Measurements from ENCODE around the gene SDK1.

SDK1 gene

DNA sequence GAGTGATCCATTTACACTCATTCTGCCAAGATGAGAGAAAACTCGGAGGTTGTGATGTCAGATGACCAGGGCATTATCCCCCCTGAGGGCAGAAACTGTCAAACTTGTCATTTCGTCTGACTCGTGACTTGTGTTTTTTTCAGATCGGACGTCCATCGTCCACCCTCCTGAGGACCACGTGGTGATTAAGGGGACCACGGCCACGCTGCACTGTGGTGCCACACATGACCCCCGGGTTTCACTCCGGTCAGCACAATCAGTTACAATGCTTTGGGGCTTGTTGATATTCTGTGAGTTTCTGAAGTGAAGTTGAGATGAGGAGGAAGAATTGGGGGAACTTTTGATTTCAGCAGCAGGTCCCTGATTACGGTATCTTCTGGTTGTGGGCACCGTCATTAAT, 670.3 kb downstream of the SDK1 start:
- H3K4me3 ChIP-seq (ENCODE audit: low read length) = no peak overlapping the region
- no peak for DNase-seq (ENCODE audit: low read depth)
- TF ChIP-seq, protein P1, sequence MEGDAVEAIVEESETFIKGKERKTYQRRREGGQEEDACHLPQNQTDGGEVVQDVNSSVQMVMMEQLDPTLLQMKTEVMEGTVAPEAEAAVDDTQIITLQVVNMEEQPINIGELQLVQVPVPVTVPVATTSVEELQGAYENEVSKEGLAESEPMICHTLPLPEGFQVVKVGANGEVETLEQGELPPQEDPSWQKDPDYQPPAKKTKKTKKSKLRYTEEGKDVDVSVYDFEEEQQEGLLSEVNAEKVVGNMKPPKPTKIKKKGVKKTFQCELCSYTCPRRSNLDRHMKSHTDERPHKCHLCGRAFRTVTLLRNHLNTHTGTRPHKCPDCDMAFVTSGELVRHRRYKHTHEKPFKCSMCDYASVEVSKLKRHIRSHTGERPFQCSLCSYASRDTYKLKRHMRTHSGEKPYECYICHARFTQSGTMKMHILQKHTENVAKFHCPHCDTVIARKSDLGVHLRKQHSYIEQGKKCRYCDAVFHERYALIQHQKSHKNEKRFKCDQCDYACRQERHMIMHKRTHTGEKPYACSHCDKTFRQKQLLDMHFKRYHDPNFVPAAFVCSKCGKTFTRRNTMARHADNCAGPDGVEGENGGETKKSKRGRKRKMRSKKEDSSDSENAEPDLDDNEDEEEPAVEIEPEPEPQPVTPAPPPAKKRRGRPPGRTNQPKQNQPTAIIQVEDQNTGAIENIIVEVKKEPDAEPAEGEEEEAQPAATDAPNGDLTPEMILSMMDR (IDR thresholded peaks at IDR 0.05; ENCODE audit: insufficient read depth, low read depth, low read length, missing control alignments) = no peak

DNA sequence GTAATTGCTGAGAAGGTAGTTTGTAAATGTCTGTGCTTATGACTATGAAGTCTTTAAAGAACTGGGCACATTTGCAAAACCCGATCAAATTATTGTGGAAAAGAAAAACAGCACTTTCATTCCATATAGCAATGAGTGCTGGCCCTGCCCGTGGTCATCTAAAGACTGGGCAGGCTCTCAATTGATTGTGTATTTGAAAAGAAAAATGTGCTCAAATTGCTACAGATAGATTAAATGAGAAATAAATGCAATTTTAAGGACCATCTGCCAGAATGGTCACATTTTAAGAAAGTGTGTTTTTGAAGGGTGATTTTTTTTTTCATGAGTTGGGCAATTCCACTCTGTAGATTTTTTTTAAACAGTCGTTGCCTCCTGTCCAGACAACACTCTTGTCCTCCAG, 672.2 kb downstream of the SDK1 start:
- DNase-seq (ENCODE audit: low read depth) = no peak
- no peak overlapping the region for H3K4me3 ChIP-seq (ENCODE audit: low read length)
- TF ChIP-seq, protein P1 (IDR thresholded peaks at IDR 0.05; ENCODE audit: insufficient read depth, low read depth, low read length, missing control alignments) = no peak

DNA sequence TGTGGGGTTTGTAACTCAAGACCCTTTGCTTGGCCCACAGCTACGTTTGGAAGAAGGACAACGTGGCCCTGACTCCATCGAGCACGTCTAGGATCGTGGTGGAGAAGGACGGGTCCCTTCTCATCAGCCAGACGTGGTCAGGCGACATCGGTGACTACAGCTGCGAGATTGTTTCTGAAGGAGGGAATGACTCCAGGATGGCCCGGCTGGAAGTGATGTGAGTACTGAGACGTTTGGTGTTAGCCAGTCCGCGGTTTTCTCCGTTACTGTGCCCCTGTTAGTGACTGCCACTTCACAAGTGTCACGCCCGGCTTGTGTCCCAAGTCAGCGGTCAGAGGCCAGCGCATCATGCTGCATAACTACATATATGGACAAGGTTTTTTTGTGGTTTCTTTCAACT, 673.3 kb downstream of the SDK1 start:
- TF ChIP-seq, protein P1 (IDR thresholded peaks at IDR 0.05; ENCODE audit: insufficient read depth, low read depth, low read length, missing control alignments) = no peak
- DNase-seq (ENCODE audit: low read depth) = no peak
- H3K4me3 ChIP-seq (ENCODE audit: low read length) = no peak overlapping the region

DNA sequence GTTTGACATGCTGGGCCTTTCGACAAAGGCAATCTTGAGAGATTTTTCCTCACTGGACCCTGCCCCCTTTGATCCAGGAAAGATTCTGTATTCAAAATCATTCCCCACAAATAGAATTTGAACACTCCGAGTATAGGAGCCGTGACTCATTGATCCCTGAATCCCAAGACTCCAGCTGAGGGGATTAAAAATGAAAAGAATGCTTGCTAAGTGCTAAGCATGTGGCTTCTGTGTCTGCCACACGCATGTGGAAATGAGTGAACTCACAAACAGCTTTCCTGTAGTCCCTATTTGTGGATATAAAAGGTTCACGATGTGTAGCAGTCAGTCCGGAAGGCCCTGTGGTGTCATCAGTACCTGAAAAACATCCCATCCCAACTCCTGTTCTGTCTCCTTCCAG, 674.3 kb downstream of the SDK1 start:
- H3K4me3 ChIP-seq (ENCODE audit: low read length) = no peak overlapping the region
- TF ChIP-seq, protein P1 (IDR thresholded peaks at IDR 0.05; ENCODE audit: insufficient read depth, low read depth, low read length, missing control alignments) = no peak
- DNase-seq (ENCODE audit: low read depth) = no peak

DNA sequence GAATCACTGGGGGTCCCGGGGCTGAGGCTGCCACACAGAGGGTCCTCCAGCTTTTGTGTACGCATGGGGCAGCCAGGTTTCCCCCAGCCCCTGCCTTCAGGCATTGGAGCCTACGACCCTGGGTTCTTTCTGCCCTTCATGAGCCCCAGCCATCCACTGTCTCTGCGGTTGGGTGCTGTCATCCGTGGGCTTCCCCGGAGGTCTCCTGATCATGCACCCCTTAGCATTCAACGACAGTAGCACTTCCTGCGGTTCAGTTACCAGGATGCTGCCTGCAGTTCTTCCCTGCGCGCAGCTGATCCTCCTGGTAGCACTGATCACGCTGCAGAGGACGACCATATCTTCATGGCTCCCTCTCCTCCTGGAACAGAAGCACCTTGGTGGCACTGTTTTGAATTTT, 676.3 kb downstream of the SDK1 start:
- TF ChIP-seq, protein P1 (IDR thresholded peaks at IDR 0.05; ENCODE audit: insufficient read depth, low read depth, low read length, missing control alignments) = no peak
- H3K4me3 ChIP-seq (ENCODE audit: low read length) = no peak overlapping the region
- no peak for DNase-seq (ENCODE audit: low read depth)

DNA sequence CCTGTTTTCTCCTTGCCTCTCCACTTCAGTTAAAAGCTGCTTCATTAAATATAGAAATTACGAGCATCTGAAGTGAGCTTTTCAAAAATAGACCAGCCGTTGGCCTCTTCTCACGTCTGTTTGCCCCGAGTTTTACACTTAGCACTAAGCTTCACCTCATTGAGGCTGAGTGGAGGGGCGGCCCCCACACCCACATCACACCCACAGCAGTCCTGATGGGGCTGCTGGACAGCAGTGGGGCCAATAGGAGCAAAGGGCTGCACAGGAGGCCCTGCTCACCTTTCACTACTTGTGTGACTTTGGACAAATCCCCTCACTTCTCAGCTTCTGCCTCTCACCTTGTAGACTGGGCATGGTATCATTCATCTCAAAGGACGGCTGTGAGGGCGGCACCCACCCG, 677.8 kb downstream of the SDK1 start:
- TF ChIP-seq, protein P1 (IDR thresholded peaks at IDR 0.05; ENCODE audit: insufficient read depth, low read depth, low read length, missing control alignments) = no peak
- no peak for DNase-seq (ENCODE audit: low read depth)

DNA sequence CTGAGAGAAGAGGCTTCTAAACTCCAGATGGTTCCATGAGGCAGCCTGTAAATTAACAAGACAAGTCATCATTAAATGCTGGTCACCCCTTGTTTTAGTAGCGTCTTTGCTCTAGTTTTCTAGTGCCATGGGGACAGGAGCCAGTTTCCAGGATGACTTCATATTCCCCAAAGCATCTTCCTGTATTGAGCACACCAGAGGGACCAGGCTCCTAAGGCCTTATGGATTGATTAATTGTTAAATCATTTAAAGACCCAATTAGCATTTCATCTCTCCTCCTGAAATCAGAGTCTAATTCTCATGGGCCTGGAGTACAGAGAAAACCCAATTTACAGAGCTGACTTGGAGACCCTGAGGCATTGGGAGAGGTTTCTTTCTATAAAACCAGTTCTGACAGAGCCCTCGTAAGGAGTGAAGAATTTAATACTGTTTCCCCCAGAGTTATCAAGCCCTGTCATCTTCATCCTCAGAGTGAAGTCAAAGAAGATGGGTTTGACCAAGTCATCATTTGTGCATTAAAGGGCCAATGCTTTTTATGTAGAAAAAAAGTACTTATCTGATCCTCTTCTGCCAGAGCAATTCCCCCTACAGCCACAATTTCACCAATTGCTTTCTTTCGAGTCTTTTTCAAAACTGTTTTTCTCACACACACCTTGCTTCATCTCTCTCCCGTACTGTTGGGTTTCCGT, 678.7 kb downstream of the SDK1 start:
- no peak overlapping the region for H3K4me3 ChIP-seq (ENCODE audit: low read length)
- TF ChIP-seq, protein P1 (IDR thresholded peaks at IDR 0.05; ENCODE audit: insufficient read depth, low read depth, low read length, missing control alignments) = no peak
- no peak for DNase-seq (ENCODE audit: low read depth)

More for the DNA sequence above, 677.8 kb downstream of the SDK1 start:
- H3K4me3 ChIP-seq (ENCODE audit: low read length) = no peak overlapping the region
